CD4-positive, alpha-beta T cell treated with Interferon gamma for 1 hour (primary cell): ENCODE measurements around the gene KCNAB1.

ENCODE experiments used
- DNase-seq: peaks from one replicate; pipeline ENCODE4 v3.0.0-alpha.2; 2020

The KCNAB1 gene

DNA sequence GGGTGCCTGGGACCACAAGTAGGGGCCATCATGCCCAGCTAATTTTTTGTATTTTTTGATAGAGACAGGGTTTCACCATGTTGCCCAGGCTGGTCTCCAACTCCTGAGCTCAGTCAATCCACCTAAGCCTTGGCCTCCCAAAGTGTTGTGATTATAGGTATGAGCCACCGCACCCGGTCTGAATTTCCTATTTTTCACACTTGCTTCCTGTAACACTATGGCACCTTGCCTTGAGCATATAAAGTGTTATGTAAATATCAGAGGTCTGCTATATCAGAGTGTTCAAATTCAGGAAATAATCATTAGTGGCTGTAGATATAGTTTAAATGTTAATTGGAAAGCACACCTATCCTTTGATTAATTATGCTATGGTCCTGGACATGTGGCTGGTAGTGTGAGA, 165.2 kb downstream of the KCNAB1 start:
- no peak for DNase-seq

DNA sequence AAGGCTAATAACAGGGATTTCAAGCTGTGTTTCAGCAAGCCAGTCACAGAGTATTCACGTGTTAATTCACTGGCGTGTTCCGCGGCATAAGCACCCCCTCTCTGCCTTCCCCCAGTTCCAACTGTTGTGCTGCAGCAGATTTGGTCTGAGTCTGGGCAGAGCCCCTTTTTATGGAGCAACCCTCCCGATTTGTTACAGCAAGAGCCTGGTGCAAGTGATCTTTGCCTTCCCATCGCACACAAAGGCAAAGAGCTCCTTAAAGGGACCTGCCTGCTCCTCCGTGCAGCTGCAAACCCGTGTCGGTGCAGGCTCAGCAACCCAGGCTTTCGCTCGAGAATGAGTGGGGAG, 170.5 kb downstream of the KCNAB1 start:
- no peak for DNase-seq

DNA sequence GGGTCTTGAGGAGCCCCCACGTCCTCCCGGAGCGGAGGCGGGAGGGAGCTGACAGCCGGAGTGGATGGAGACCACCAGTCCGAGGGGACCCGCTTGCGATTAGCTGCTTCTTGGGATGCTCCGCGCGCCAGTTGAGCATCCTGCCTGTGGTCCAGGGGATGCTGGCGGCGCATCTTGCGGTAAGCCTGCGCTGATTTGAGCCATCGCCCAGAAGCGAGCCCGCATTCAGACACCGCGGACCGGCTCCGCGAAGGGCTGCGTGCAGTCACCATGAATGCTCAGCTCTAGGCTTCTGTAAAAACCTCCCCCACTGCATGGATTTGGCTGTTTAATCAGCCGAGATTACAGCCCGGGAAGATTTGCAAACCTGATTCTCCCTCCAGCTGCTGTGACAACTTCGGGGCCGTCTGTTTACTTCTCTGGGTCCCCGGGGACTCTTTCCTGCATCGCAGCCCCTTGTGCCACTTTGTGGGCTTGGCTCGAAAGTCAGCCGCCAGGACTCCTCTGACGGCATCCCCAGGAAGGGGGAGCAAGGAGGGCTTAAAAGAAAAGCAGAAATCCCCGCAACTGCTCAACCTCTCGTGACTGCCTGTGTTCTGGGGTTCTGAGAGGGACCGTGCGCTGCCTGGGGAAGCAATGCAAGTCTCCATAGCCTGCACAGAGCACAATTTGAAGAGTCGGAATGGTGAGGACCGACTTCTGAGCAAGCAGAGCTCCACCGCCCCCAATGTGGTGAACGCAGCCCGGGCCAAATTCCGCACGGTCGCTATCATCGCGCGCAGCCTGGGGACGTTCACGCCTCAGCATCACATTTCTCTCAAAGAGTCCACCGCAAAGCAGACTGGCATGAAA, 171.1 kb downstream of the KCNAB1 start:
- DNase-seq: no peak

DNA sequence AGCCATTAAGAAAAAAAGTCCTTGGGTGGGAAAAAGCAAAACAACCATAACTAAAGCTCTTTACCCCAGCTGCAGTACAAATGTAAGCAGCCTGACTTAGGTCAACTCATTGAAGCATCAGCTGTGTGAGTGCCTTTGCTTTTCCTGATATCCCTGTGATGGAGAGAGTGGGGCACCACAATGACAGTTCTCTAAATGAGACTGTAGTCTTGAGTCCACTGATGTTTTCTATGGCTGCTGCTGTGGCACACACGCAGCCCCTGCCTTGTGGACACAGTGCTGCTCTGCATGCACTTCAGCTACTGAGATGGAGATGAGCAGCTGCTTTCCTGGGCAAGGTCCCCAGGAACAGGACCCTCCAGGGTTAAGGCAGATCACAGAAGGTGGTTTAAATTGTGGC, 173.2 kb downstream of the KCNAB1 start:
- no peak for DNase-seq

DNA sequence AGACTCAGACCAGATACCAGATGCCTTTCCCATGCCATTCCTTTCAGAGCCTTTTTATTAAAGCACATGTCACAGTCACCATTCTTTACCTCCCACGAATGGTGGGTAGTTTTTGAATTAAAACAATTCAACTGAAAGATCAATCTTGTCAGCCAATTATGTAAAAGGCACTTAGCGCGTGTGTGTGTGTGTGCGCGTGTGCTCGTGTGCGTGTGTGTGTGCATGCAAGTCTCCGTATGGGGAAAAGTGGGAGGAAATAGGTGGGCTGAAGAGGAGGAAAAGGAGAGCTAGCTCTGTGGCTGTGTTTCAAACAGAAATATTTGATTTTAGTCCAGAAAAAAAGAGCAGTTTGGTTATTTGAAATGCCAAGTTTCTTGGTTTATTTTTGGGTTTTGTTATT, 177.2 kb downstream of the KCNAB1 start:
- no peak for DNase-seq

DNA sequence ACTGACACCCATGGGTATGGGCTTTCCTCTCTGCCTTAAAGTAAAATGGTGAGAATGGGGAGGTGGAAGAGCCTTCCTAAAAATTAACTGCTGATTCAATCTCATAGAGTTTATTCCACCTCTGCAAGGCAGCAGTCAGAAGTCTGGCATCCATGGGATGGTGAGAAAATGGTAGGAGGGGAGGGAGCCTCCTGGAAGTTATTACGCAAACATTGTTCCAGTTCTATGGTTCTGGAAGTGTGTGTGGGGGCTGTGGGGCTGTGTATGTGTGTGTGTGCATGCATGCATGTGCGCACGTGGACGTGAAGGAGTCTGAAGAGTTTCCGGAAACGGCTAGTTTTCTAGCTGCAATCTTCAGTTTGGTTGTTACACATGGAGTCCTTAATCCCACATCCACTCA, 177.6 kb downstream of the KCNAB1 start:
- no peak for DNase-seq

DNA sequence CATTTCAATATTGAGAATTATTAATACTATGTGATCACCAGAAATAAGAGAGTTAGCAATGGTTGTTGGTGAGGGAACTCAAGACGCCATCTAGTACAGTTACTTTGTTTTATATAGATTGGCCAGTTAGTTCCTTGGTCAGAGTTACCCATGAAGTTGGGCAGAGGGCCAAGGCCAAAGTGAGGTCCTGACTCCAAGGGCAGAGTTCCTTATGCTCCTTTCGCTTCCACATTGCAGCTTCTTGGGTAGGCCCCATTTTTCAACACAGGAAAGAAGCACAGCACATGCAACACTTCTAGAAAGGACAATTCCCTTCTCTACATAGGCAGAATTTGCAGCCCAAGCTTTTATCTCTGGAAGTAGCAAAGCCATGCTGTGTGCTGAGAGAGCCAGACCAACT, 178.6 kb downstream of the KCNAB1 start:
- no peak for DNase-seq

DNA sequence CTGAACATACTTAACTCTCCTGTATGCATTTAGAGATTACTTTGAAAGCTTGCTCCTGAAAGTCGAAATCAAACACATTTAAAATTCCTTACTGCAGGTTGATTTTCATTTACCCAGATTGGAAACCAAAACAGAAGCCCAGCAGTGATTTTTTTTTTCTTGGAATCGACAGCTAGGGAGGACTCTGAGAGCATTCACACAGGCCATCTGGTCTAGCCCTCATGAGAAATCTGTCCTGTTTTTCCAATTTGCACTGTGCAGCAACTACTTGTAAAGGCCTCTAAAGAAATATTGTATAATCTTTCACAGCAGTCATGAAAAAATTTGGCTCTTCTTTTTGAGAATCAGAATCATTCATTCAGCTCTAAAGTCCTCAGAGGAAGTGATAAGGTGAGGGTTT, 179.2 kb downstream of the KCNAB1 start:
- DNase-seq: no peak

DNA sequence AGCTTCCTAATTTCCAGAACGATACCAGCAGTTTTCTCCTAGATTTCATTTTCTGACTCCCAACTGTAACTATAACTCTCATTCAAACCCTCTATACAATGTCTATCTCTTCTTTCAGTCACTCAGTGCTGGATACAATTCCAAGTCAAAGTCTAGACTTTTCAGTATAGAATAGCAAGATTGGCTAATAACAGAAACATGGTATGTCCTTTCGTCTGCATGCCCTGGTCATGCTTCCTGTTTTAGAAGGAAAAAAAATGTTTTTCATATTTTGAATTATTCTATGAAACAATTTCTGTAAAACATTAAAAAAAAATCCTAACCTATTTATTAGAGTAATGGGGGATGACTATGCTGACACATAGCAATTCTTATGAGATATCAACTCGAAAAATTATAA, 180.0 kb downstream of the KCNAB1 start:
- DNase-seq: no peak

DNA sequence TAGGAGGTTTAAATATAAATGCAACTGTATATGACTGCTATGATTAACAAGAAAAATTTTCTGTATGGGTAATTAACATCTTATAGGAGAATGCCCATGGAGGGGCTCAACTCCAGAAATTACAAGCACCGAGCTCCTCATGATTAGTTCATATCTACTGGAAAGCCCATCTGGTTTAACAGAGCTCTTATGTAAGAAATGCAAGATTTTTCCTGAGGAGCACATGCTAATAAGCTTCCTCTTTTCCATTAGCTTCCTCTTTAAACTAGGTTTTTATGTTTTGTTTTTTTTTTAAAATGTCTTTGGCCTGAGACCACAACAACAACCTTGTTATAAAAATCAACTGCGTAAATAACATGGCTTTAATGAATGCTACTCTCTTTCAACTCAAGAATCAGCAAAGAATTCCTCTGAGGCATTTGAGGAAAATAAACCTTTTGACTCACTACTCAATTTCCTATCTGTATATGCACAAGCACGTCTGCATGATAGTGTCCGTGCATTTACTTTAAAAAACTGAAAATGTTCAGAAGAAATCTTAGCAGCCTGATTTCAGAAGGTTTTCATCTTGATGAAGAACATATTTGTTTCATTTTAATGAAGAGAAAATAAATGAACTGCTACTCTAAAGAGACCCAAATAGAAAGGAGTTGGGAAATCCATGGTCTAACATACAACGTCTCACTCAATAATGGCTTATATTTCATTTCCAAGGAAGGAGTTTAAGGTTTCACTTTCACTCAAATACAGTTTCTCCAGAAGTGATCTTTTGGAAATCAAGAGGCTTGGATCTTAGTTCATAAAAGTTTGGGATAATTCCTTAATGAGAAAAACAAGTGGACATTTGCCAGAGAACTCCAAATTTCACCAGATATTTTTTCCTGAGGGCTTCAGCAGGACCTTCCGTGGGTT, 180.8 kb downstream of the KCNAB1 start:
- DNase-seq: no peak

DNA sequence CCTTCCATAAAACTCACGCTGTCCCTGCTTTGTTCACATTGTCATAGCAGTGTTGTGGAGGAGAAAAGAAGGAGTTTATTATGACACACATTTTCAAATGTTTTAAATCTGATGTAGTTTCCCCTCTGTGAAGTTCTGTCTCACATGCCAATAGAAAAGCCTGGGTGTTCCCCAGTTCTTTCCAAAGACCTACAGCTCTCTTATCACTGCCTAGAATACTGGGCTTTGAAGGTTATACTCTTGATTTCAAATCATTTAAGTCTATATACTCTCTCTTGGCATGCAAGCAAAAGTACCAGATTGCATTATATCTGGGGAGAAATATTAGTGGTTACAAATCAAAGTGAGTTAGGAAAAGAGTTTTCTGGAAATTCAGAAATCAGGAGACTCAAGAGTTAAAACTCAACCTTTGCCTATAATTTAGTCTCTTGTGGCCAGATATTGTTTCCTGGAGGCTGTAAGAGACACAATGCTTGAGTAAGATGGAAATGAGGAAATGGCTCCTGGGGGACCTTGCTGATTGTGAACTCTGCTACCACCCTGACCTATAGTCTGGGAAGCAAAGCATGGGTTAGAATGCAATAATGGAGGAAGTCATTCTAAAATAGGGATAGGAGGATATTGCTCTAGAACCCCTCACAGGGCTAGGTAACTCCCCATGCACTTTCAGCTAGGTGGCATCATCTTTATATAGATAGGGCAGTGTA, 182.8 kb downstream of the KCNAB1 start:
- DNase-seq: no peak

DNA sequence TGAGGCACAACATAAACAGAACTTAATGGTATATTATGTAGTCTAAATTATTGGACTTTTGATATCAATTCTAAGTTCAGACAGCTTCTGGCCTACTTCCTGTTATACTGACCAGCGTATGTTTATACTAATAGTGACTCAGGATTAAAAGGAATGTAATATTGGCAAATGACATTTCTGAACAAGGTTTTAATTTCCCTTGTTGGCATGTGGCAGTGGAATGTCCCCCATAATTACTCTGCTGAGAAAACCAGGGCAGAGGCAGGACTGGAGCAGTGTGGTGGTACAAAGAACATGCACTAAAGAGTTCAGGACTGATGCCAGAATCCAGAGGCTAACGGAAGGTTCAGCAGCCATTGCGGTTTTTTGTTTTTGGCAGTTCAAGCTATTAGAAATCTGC, 184.0 kb downstream of the KCNAB1 start:
- DNase-seq: no peak

DNA sequence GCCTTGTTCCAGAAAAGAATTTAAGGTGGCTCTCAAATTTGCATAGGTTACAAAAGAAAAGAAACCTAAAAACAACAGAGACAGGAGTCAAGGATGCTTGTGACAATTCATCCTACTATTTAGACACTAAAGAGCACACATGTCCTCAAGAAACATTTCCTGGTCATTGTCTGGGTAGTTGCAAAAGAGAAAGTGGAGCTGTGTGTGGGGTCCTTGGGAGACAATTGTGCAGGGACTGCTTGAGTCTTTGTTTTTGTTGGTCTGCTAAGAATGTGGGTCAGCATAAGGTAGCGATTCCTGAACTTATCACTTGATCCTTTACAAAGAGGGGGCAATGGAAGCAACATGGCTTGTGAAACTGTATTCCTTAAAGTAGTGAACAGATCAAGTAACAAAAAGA, 185.3 kb downstream of the KCNAB1 start:
- DNase-seq: no peak

DNA sequence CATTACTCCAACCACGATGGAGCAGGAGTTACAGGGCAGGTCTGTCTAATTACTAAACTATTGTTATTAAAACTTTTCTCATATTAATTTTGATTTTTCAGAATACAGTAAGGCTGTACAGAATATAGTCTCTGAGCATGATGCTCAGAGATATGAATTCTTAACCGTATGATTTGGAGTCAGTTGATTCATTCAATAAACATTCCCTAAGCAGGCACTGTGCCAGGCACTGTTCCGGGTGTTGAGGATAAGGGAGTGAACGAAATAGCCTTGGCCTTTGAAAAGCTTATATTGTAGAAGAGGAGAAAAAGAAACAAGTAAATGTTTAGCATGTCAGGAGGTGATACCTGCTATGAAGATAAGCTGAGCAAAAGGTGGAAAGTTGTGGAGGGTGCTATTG, 187.3 kb downstream of the KCNAB1 start:
- no peak for DNase-seq

DNA sequence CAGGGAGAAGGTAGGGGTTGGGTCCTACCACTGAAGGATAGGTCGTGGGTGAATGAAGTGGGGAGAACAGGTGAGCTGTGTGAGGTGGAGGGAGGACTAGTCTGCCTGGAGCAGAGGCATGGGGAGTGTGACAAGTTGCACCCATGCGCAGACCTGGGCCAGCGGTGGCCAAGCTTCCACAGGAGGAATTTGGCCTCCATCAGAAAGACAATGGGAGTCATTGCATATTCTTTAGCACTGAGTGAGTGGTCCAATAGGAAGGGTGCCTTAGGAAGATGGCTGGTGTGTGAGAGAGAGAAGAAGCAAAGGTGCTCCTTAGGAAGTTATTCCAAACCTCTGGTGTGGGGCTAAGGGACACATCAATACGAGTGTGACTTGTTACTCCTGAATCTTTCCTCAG, 191.1 kb downstream of the KCNAB1 start:
- DNase-seq: no peak

DNA sequence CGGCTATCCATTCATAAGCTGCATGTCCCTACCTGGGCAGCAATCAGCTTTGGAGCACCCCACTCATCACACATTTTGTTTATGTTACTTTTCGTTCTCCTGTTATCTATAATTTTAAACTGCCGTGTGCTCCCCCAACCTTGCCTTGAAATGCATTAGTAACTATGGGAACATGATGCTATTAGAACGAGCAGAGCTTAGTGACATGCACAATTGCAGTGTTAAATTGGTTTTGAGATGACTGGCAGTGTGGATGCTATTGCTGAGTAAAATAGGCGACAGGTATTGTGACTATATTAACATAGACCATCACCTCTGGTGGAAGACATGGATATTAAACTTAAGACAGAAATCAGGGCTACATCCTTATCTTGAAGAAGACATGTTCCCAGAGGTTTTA, 191.6 kb downstream of the KCNAB1 start:
- no peak for DNase-seq

DNA sequence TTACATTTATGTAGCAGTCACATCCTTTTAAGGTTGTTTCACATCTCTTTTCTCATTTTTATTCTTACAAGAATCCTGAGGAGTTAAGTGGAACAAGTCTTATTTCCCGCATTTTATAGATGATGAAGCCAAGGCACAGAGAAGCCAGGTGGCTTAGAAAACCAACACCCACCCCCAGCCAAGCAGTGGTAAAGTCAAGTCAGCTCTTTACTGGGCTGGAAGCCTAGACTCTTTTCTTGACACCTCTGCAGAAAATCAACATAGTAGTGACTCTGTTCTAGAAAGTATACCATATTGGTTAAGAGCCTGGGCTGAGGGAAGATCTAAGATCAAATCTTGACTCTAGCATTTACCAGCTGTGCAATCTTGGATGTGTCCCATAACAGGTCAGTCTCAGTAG, 195.7 kb downstream of the KCNAB1 start:
- no peak for DNase-seq

DNA sequence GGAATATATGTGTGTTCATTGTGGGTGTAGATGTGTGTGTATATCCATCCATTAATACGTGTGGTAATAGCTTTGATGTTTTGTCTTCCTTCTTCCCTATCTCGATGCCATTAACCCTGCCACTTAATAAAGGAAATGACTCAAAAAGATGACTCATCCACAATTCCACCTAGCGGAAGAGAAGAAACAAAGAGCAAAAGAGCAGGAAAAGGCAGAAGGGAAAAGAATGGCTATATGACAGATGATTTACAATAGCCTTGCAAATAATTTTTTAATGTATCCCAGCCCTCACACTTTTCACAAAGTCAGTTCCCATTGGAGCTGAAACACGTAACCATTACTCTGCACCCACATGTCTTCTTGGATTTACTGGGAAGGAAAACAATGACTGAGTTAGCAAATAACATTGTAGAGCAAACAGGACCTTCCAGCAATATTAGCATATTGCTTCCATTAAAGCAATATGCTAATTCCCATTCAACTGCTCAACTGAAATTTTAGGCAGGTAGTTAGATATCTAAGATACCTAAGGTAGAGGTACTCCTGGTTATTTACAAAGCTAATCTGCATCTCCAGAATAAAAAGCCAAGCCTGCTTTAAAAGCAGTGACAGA, 197.2 kb downstream of the KCNAB1 start:
- DNase-seq: no peak

DNA sequence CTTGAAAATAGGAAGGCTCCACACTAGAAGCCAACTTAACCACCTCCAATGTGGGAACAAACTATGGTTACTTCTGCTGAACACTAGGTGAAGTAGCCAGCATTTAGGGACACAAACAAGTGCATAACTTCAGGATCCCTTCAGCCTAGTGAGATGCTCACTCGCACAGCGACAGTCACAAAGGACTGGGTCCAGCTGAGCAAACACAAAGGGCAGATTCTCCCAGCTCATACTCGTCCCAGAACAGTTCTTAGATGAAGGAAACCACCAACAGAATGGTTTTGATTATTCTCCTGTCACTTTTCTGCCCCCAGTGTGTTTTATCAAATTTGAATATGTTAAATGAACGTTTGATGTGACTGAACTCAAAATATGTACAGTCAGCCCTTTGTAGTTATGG, 201.6 kb downstream of the KCNAB1 start:
- no peak for DNase-seq

DNA sequence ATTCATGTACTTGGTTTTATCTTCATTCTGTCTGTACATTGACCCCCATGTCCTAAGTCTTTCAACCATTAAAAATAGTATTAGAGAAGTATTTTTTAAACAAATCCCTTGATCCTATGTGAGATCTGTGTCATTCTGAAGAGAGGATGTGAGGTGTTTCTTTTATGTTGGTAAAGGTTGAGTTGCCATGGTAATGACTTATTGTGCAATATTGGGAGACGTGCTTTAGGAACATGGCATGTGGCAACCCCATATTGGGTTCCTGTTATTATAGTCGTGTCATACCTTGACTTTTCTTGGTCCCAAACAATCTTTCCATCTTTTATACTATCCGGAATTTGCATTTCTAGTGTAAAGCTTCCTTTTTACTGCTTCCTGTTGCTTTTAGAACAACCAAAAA, 203.1 kb downstream of the KCNAB1 start:
- DNase-seq: no peak

DNA sequence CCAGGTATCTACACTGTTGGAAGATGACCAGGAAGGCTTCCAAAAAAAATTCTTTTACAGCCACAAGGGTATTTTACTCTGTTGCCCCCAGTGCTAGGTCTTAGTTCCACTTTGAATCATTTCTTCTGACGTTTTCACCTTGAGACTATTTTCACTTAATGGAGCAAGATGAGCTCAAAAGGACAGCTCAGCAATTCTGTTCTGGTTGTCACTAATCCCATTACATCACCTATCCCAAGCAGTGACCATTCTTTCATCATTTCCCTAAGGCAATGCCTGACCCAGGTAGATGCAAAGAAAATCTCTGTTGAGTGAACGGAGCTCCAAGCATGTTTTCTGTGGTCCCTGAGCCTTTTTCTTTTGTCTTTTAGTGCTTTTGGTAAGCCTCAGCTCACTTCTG, 210.0 kb downstream of the KCNAB1 start:
- no peak for DNase-seq

DNA sequence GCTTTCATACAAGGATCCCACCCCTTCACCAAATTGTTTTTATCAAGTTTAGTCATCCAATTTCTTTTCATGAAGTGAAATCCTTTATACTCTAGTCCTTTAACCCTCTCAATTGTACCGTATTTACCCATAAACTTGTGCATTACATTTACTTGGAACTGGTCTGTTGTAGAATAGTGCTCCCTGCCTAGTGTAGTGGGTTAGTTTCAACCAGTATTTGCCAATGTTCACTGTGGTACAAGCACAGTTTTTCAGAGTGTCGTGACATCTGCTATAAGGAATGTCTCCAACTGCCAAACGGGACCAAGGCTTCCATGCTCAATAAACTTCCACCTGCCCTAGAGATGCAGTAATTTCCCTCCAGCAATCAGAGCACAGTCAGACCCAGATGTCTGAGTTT, 211.9 kb downstream of the KCNAB1 start:
- no peak for DNase-seq

DNA sequence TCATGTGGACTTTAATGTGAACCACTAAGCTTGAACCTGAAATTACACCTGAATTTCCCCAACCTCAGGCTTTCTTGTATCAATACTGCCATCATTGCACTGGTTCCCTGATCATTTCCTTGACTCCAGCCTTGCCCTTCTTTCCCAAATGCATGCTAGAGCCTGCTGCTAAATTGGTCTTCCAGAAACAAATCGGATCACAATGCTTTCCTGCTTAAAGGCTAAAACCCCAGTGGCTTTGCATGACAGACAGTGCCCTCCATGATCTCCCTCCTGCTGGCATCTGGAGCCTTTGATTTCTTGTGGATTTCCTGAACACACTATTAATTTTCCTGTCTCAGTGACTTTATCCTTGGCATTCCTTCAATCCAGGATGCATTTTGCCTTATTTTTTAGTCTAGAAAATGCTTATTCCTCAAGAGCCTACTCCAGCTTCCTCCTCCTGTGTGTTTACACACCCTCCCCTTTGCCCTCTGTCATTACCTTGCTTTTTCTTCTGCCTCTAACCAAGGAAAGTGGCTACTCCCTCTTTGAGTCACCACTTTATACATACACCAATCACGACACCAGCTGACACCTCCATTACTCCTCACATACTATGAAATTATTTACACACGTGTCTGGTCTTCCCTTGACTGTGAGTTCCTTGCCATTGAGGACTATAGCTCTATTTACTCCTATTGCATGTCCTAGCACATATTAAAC, 214.6 kb downstream of the KCNAB1 start:
- no peak for DNase-seq
